ENCODE measurements around the gene GALNT5. TPM values are rescaled to one million over a fixed set of nuclear protein-coding genes. Genes with fewer than 3 reads are reported as not detected.
"Not testable (repeated sequence)": the region's sequence is repeated elsewhere in the genome, so short reads cannot be mapped to it uniquely, and the experiment has no call there.

Gene GALNT5
- total and polyA plus RNA-seq, 4 donors, result under 0.01 to 5.3 (median 0.01) TPM; not detected in 1

DNA sequence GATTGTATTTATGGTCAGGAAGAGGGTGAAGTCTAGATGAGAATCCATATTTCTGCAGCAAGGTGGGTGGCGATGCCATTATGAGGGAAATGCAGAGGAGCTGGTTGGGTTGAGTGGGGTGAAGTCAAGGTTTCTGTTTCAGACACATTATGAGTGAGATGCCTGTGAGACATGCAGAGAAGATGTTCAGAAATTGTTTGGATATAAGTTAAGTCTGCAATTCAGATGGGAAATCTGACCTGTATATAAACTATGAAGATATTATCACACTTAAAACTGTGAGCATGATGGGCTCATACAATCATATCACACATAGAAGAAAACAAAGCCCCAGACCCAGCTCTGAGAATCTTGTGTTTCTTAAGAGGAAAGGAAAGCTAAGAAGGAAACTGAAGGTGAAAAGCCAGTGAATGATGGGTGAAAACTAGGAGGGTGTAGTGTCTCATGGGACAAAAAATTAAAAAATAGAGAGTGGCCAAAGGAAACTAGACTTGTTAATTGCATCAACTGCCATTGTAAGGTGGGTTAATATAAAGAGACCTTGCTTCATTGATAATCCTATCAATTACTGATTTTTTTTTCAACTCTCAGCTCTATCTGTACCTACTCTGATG, 14.2 kb downstream of the GALNT5 start:
- H3K4me1 ChIP-seq (ENCODE audit: control insufficient read depth in 4 of 4, insufficient read depth in 4 of 4, low read length in 3 of 4), result no peaks in the 10 kb centered on the region
- H3K36me3 ChIP-seq (ENCODE audit: control insufficient read depth in 4 of 4, insufficient read depth in 3 of 4, low read depth in 1 of 4, low read length in 3 of 4), result no peaks in the 10 kb centered on the region
- TF ChIP-seq GABPA (IDR thresholded peaks at IDR 0.05 in 1 of 2, conservative IDR thresholded peaks at IDR 0.05 in 1 of 2) (no peak), FOXA2 (IDR thresholded peaks at IDR 0.05) (no peak), RAD21 (IDR thresholded peaks at IDR 0.05) (no peak), HNF4A (conservative IDR thresholded peaks at IDR 0.05) (no peak), YY1 (IDR thresholded peaks at IDR 0.05) (no peak), RXRA (IDR thresholded peaks at IDR 0.05) (no peak), JUND (IDR thresholded peaks at IDR 0.05) (no peak), ZBTB33 (IDR thresholded peaks at IDR 0.05) (no peak), NR2F2 (IDR thresholded peaks at IDR 0.05) (no peak)
- TF ChIP-seq, protein P1, sequence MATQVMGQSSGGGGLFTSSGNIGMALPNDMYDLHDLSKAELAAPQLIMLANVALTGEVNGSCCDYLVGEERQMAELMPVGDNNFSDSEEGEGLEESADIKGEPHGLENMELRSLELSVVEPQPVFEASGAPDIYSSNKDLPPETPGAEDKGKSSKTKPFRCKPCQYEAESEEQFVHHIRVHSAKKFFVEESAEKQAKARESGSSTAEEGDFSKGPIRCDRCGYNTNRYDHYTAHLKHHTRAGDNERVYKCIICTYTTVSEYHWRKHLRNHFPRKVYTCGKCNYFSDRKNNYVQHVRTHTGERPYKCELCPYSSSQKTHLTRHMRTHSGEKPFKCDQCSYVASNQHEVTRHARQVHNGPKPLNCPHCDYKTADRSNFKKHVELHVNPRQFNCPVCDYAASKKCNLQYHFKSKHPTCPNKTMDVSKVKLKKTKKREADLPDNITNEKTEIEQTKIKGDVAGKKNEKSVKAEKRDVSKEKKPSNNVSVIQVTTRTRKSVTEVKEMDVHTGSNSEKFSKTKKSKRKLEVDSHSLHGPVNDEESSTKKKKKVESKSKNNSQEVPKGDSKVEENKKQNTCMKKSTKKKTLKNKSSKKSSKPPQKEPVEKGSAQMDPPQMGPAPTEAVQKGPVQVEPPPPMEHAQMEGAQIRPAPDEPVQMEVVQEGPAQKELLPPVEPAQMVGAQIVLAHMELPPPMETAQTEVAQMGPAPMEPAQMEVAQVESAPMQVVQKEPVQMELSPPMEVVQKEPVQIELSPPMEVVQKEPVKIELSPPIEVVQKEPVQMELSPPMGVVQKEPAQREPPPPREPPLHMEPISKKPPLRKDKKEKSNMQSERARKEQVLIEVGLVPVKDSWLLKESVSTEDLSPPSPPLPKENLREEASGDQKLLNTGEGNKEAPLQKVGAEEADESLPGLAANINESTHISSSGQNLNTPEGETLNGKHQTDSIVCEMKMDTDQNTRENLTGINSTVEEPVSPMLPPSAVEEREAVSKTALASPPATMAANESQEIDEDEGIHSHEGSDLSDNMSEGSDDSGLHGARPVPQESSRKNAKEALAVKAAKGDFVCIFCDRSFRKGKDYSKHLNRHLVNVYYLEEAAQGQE (IDR thresholded peaks at IDR 0.05), result no peak
- TF ChIP-seq, protein P2, sequence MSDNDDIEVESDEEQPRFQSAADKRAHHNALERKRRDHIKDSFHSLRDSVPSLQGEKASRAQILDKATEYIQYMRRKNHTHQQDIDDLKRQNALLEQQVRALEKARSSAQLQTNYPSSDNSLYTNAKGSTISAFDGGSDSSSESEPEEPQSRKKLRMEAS (IDR thresholded peaks at IDR 0.05), result no peak
- 98% methylated on average over 1 of the region's 1 CpG for WGBS
- no peaks in the 10 kb centered on the region for H3K9me3 ChIP-seq (ENCODE audit: control insufficient read depth in 4 of 4, low read length in 3 of 4)
- no peak overlapping the region for H3K27ac ChIP-seq (ENCODE audit: low read depth in 1 of 2, low read length in 2 of 2)
- DNase-seq (ENCODE audit: low spot score), result no peak
- H3K4me3 ChIP-seq (ENCODE audit: low read depth in 1 of 3, low read length in 3 of 3), result no peak overlapping the region
- no peaks in the 10 kb centered on the region for H3K27me3 ChIP-seq (ENCODE audit: control insufficient read depth in 4 of 4, insufficient read depth in 4 of 4, low read length in 3 of 4)
- no peak overlapping the region for H3K9ac ChIP-seq (ENCODE audit: low read depth in 1 of 2, low read length in 2 of 2)

GRCh38 chr2:157279311-157279710, 21.8 kb downstream of the GALNT5 start:
- DNase-seq (ENCODE audit: low spot score); H3K27me3 ChIP-seq (ENCODE audit: control insufficient read depth in 4 of 4, insufficient read depth in 4 of 4, low read length in 3 of 4); H3K9ac ChIP-seq (ENCODE audit: low read depth in 1 of 2, low read length in 2 of 2); H3K4me1 ChIP-seq (ENCODE audit: control insufficient read depth in 4 of 4, insufficient read depth in 4 of 4, low read length in 3 of 4); H3K27ac ChIP-seq (ENCODE audit: low read depth in 1 of 2, low read length in 2 of 2); H3K9me3 ChIP-seq (ENCODE audit: control insufficient read depth in 4 of 4, low read length in 3 of 4); H3K36me3 ChIP-seq (ENCODE audit: control insufficient read depth in 4 of 4, insufficient read depth in 3 of 4, low read depth in 1 of 4, low read length in 3 of 4); H3K4me3 ChIP-seq (ENCODE audit: low read depth in 1 of 3, low read length in 3 of 3): not testable (repeated sequence)
- WGBS, result 75% methylated on average over 7 of the region's 7 CpGs

DNA sequence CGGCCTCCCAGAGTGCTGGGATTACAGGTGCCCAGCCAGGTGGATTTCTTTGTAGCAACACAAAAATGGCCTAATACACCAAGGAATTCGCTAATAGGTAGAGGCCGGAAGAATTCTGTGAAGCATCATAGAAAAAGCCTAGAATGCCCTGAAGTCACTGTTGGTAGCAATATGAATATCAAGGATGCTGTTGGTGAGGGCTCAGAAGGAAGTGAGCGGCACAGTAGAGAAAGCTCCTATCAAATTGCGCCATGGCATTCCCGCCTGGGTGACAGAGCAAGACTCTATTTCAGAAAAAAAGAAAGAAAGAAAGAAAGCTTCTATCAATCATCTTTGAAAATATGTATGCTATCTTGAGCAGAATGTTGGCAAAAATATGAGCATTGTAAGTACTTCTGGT, 23.8 kb downstream of the GALNT5 start:
- WGBS, result 94% methylated on average over 6 of the region's 6 CpGs

More for the DNA sequence above, 23.8 kb downstream of the GALNT5 start:
- Histone ChIP-seq H3K4me1 (ENCODE audit: control insufficient read depth in 4 of 4, insufficient read depth in 4 of 4, low read length in 3 of 4) (no peaks in the 10 kb centered on the region), H3K9ac (ENCODE audit: low read depth in 1 of 2, low read length in 2 of 2) (no peak overlapping the region), H3K36me3 (ENCODE audit: control insufficient read depth in 4 of 4, insufficient read depth in 3 of 4, low read depth in 1 of 4, low read length in 3 of 4) (no peaks in the 10 kb centered on the region), H3K27me3 (ENCODE audit: control insufficient read depth in 4 of 4, insufficient read depth in 4 of 4, low read length in 3 of 4) (no peaks in the 10 kb centered on the region), H3K9me3 (ENCODE audit: control insufficient read depth in 4 of 4, low read length in 3 of 4) (no peaks in the 10 kb centered on the region), H3K27ac (ENCODE audit: low read depth in 1 of 2, low read length in 2 of 2) (no peak overlapping the region), H3K4me3 (ENCODE audit: low read depth in 1 of 3, low read length in 3 of 3) (no peak overlapping the region)
- no peak for TF ChIP-seq HNF4A (conservative IDR thresholded peaks at IDR 0.05)
- TF ChIP-seq FOXA1 (IDR thresholded peaks at IDR 0.05), result no peak
- TF ChIP-seq SP1 (IDR thresholded peaks at IDR 0.05), result no peak
- TF ChIP-seq, protein P1 (IDR thresholded peaks at IDR 0.05), result no peak
- TF ChIP-seq JUND (IDR thresholded peaks at IDR 0.05), result no peak
- no peak for TF ChIP-seq EGR1 (IDR thresholded peaks at IDR 0.05; ENCODE audit: low read depth in 2 of 2)
- TF ChIP-seq YY1 (IDR thresholded peaks at IDR 0.05), result no peak
- no peak for TF ChIP-seq HNF4G (IDR thresholded peaks at IDR 0.05)
- no peak for DNase-seq (ENCODE audit: low spot score)
